ENCODE data around the gene CERCAM. TPM values are rescaled to one million over a fixed set of nuclear protein-coding genes. Genes with fewer than 3 reads are reported as not detected.
A peak's percentile ranks its signal among the peaks of the same experiment; 100 is the strongest.
"Not testable (repeated sequence)": the region's sequence is repeated elsewhere in the genome, so short reads cannot be mapped to it uniquely, and the experiment has no call there.

The CERCAM gene
- total RNA-seq, 1 experiment from 2014 or later, result 11.3 TPM

GRCh38 chr9:128421482-128421996, 882 bp downstream of the CERCAM start:
- H3K9me3 ChIP-seq (ENCODE audit: control insufficient read depth, insufficient read depth, low read depth, low read length), result no peaks in the 10 kb centered on the region
- TF ChIP-seq POLR2AphosphoS5 (IDR thresholded peaks at IDR 0.05; ENCODE audit: low read depth, low read length) (no peak), CTCF (IDR thresholded peaks at IDR 0.05) (no peak)
- no peaks in the 10 kb centered on the region for H3K36me3 ChIP-seq (ENCODE audit: control insufficient read depth, insufficient read depth, low read length)
- in situ Hi-C loops (cut with HindIII; ENCODE audit: low pct_unique_long_range_greater_than_20kb, low sequenced_read_pairs) (no loop called here), intact Hi-C loops (cut with micrococcal nuclease; ENCODE audit: unreplicated experiment) (no loop called here)
- H3K27me3 ChIP-seq (ENCODE audit: control insufficient read depth, insufficient read depth, low read length), result no peaks in the 10 kb centered on the region
- H3K27ac ChIP-seq (ENCODE audit: low read length), result no peak overlapping the region; the same call in 1 of the 2 replicates
- BruUV-seq (replicated peaks), result no TSS peak
- H3K4me1 ChIP-seq (ENCODE audit: control insufficient read depth, insufficient read depth, low read length), result peaks cover 4% of the 10 kb centered on the region
- ChIA-PET CTCF (interaction anchor here (0.7 kb wide), 1 partner anchor 17 kb away, joined by 4 read pairs; no protein-coding TSS in a partner anchor), POLR2A (no interaction called here)
- H3K4me3 ChIP-seq (ENCODE audit: low read depth in 2 of 2, low read length in 2 of 2), result peak overlapping the region; percentile 64 to 65
- no peak for DNase-seq (ENCODE audit: low read depth, low spot score)
- no peak for ATAC-seq

GRCh38 chr9:128422022-128422782, 1.5 kb downstream of the CERCAM start:
- H3K27me3 ChIP-seq (ENCODE audit: control insufficient read depth, insufficient read depth, low read length); H3K4me1 ChIP-seq (ENCODE audit: control insufficient read depth, insufficient read depth, low read length); POLR2A ChIA-PET; H3K4me3 ChIP-seq (ENCODE audit: low read depth in 2 of 2, low read length in 2 of 2); H3K36me3 ChIP-seq (ENCODE audit: control insufficient read depth, insufficient read depth, low read length); intact Hi-C loops (cut with micrococcal nuclease; ENCODE audit: unreplicated experiment); H3K27ac ChIP-seq (ENCODE audit: low read length); in situ Hi-C loops (cut with HindIII; ENCODE audit: low pct_unique_long_range_greater_than_20kb, low sequenced_read_pairs); H3K9me3 ChIP-seq (ENCODE audit: control insufficient read depth, insufficient read depth, low read depth, low read length); DNase-seq (ENCODE audit: low read depth, low spot score); ATAC-seq; BruUV-seq (replicated peaks); CTCF ChIA-PET: not testable (repeated sequence)

- ATAC-seq (no peak), DNase-seq (ENCODE audit: low read depth, low spot score) (no peak)
- H3K4me3 ChIP-seq (ENCODE audit: low read depth in 2 of 2, low read length in 2 of 2), result no peak overlapping the region
- no peaks in the 10 kb centered on the region for H3K9me3 ChIP-seq (ENCODE audit: control insufficient read depth, insufficient read depth, low read depth, low read length)
- in situ Hi-C loops (cut with HindIII; ENCODE audit: low pct_unique_long_range_greater_than_20kb, low sequenced_read_pairs), result no loop called here
- H3K36me3 ChIP-seq (ENCODE audit: control insufficient read depth, insufficient read depth, low read length), result no peaks in the 10 kb centered on the region
- TF ChIP-seq REST (IDR thresholded peaks at IDR 0.05; ENCODE audit: insufficient read depth in 1 of 2, low read depth in 2 of 2, low read length in 1 of 2), result no peak
- no peak for TF ChIP-seq CTCF (IDR thresholded peaks at IDR 0.05)
- no peak for TF ChIP-seq SIN3A (IDR thresholded peaks at IDR 0.05; ENCODE audit: borderline replicate concordance, insufficient read depth, low read depth, low read length)
- TF ChIP-seq POLR2AphosphoS5 (IDR thresholded peaks at IDR 0.05; ENCODE audit: low read depth, low read length), result no peak
- TF ChIP-seq TCF7L2 (IDR thresholded peaks at IDR 0.05; ENCODE audit: low read depth, low read length), result no peak
- peaks cover 4% of the 10 kb centered on the region for H3K4me1 ChIP-seq (ENCODE audit: control insufficient read depth, insufficient read depth, low read length)
- BruUV-seq (replicated peaks), result no TSS peak
- CTCF ChIA-PET, result no interaction called here
- H3K27ac ChIP-seq (ENCODE audit: low read length), result no peak overlapping the region
- POLR2A ChIA-PET, result no interaction called here
- intact Hi-C loops (cut with micrococcal nuclease; ENCODE audit: unreplicated experiment), result no loop called here
- H3K27me3 ChIP-seq (ENCODE audit: control insufficient read depth, insufficient read depth, low read length), result no peaks in the 10 kb centered on the region
These were observed 2.1 kb downstream of the CERCAM start for GRCh38 chr9:128422783-128423150.

- H3K4me3 ChIP-seq (ENCODE audit: low read depth in 2 of 2, low read length in 2 of 2); ATAC-seq; H3K36me3 ChIP-seq (ENCODE audit: control insufficient read depth, insufficient read depth, low read length); in situ Hi-C loops (cut with HindIII; ENCODE audit: low pct_unique_long_range_greater_than_20kb, low sequenced_read_pairs); BruUV-seq (replicated peaks); H3K27me3 ChIP-seq (ENCODE audit: control insufficient read depth, insufficient read depth, low read length); POLR2A ChIA-PET; CTCF ChIA-PET; H3K4me1 ChIP-seq (ENCODE audit: control insufficient read depth, insufficient read depth, low read length); DNase-seq (ENCODE audit: low read depth, low spot score); H3K9me3 ChIP-seq (ENCODE audit: control insufficient read depth, insufficient read depth, low read depth, low read length); H3K27ac ChIP-seq (ENCODE audit: low read length); intact Hi-C loops (cut with micrococcal nuclease; ENCODE audit: unreplicated experiment): not testable (repeated sequence)
These were observed 2.7 kb downstream of the CERCAM start for GRCh38 chr9:128423356-128423755.
